ENCODE data around the gene LAMC1.

- TF ChIP-seq CTCF (conservative IDR thresholded peaks at IDR 0.05) (no peak), ZFX (IDR thresholded peaks at IDR 0.05) (no peak)
Observed at GRCh38 chr1:183195142-183195574, 171.9 kb downstream of the LAMC1 start.
